Neutrophil (primary cell): Measurements from ENCODE around the gene MGME1.

Source experiments
- H3K27ac ChIP-seq: fragments of 200-600 bp; sonication (generic); 2 replicates; pipeline ENCODE4 v1.5.1; 2016; ENCODE audit warnings: mild to moderate bottlenecking, moderate library complexity
- H3K27me3 ChIP-seq: fragments of 200-600 bp; sonication (generic); 2 replicates; pipeline ENCODE4 v1.6.0; 2016; ENCODE audit warnings: mild to moderate bottlenecking
- H3K36me3 ChIP-seq: fragments of 200-600 bp; sonication (generic); 2 replicates; pipeline ENCODE4 v1.5.1; 2017
- H3K4me1 ChIP-seq, 2 experiments: fragments of 200-600 bp in 1 of 2; sonication (generic) in 1 of 2; 1 replicate in 1 of 2; 2 replicates in 1 of 2; pipeline versions ENCODE4 v1.5.1 to v1.6.1; 2013 to 2016; ENCODE audit warnings: low read depth in 1 of 2, low read length in 1 of 2, mild to moderate bottlenecking in 1 of 2, moderate library complexity in 1 of 2; ENCODE audit not compliant: control insufficient read depth in 1 of 2, insufficient read depth in 1 of 2
- H3K4me3 ChIP-seq, 2 experiments: fragments of 200-600 bp in 1 of 2; sonication (generic) in 1 of 2; 1 replicate in 1 of 2; 2 replicates in 1 of 2; pipeline ENCODE4 v1.5.1; 2013 to 2016; ENCODE audit warnings: low read depth in 1 of 2, low read length in 1 of 2, mild to moderate bottlenecking in 1 of 2, moderate library complexity in 1 of 2
- H3K9me3 ChIP-seq: fragments of 200-600 bp; sonication (generic); 2 replicates; pipeline ENCODE4 v1.5.1; 2016
- TF ChIP-seq, protein P1 (sequence below): fragments of 200-600 bp; sonication (generic); IDR thresholded peaks from 2 replicates; pipeline ENCODE4 v1.5.1; 2016; ENCODE audit warnings: antibody characterized with exemption

The MGME1 gene

DNA sequence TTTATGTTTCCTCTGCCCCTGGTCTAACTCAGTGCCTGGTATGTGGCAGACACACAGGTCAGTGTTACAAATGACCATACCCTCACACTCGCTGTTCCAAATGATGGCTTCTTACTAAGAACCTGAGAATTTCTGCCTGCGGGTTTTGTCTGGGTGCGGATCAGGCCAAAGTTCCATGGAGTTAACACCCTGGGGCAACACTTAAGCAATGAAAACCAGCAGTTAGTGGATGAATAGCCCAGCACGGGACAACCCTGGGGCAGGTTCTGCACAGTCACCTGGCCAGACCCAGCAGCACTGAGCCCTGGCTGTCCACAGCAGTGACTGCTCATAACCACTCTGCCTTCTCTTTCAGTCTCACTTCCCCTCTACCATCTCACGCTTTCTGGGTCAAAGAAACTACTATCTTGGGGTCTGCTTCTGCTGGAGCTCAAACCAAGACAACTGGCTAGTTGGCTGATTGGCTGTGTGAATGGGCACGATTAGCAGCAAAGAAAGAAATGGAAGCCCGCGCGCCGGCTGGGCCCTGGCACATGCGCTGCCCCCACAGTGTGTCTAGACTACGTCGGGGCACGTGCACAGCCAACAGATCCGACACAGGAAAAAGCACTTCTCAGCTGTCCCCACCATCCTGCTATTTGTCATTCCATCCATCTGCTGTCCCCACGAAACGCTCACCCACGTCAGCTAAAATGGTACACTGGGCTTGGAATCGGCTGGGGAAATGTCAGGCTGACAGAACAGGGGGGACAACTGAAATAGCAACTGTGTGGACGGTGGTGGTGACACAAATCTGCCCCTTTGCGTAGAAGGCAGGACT lies 36.6 kb downstream of the MGME1 start:
- Histone ChIP-seq H3K36me3 (no peaks in the 10 kb centered on the region), H3K9me3 (no peaks in the 10 kb centered on the region), H3K27me3 (no peaks in the 10 kb centered on the region), H3K27ac (no peak overlapping the region), H3K4me1 (no peaks in the 10 kb centered on the region), H3K4me3 (no peak overlapping the region)
- TF ChIP-seq, protein P1, sequence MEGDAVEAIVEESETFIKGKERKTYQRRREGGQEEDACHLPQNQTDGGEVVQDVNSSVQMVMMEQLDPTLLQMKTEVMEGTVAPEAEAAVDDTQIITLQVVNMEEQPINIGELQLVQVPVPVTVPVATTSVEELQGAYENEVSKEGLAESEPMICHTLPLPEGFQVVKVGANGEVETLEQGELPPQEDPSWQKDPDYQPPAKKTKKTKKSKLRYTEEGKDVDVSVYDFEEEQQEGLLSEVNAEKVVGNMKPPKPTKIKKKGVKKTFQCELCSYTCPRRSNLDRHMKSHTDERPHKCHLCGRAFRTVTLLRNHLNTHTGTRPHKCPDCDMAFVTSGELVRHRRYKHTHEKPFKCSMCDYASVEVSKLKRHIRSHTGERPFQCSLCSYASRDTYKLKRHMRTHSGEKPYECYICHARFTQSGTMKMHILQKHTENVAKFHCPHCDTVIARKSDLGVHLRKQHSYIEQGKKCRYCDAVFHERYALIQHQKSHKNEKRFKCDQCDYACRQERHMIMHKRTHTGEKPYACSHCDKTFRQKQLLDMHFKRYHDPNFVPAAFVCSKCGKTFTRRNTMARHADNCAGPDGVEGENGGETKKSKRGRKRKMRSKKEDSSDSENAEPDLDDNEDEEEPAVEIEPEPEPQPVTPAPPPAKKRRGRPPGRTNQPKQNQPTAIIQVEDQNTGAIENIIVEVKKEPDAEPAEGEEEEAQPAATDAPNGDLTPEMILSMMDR, result no peak

- Histone ChIP-seq H3K9me3 (no peaks in the 10 kb centered on the region), H3K27ac (no peak overlapping the region), H3K36me3 (no peaks in the 10 kb centered on the region), H3K4me3 (no peak overlapping the region), H3K4me1 (no peaks in the 10 kb centered on the region), H3K27me3 (no peaks in the 10 kb centered on the region)
- TF ChIP-seq, protein P1, result no peak
These were observed 37.2 kb downstream of the MGME1 start for GRCh38 chr20:18005990-18006364.

DNA sequence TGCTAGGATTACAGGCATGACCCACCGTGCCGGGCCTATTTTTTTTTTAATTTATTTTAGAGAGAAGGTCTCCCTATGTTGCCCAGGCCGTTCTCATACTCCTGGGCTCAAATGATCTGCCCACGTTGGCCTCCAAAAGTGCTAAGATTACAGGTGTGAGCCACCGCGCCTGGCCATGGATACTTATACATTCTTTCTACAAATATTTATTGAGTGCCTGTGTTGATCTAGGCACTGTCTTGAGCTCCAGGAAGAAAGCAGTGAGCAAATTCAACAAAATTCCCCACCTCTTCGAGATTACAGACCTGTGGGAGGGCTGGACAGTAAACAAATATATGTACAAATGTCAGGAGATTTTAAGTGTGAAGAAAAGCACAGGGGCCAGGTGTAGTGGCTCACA lies 37.9 kb downstream of the MGME1 start:
- Histone ChIP-seq H3K27ac (no peak overlapping the region), H3K9me3 (no peaks in the 10 kb centered on the region), H3K27me3 (no peaks in the 10 kb centered on the region), H3K4me1 (no peaks in the 10 kb centered on the region), H3K36me3 (no peaks in the 10 kb centered on the region), H3K4me3 (no peak overlapping the region)
- TF ChIP-seq, protein P1, result no peak

DNA sequence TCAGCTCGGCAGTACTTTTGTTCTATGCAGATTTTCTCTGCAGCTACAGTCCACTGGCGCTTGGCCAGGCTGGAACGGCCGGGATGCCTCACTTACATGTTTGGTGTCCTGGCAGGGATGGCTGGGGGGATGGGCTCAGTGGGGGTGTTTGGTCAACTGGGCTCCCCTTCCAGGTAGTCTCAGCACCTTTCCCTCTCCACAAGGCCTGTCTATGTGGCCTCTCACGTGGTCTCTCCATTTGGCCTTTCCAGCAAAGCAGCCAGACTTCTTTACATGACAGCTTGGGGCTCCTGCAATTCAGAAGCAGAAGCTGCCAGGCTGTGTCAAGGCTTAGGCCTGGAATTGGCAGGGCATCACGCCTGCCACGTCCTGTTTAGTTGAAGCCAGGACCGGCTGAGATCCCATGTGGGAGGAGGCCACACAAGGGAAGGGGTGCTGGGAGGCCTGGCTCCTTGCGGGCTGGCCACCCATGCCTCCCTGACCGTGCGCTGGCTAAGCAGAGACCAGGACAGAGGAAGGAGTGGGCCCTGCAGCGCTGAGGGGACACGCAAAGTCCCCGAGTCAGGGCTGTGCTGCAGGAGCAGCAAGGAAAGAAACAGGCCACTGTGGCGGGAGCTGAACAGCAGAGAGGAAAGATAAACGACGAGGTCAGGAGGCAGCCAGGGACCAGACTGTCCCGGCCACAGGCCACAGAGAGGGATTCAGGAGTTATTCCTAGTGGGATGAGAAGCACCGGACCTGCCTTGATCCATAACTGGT lies 38.9 kb downstream of the MGME1 start:
- Histone ChIP-seq H3K27ac (no peak overlapping the region), H3K9me3 (no peaks in the 10 kb centered on the region), H3K27me3 (no peaks in the 10 kb centered on the region), H3K4me1 (no peaks in the 10 kb centered on the region), H3K4me3 (no peak overlapping the region), H3K36me3 (no peaks in the 10 kb centered on the region)
- TF ChIP-seq, protein P1, result no peak

- TF ChIP-seq, protein P1, result no peak
- H3K27ac ChIP-seq, result no peak overlapping the region
- H3K36me3 ChIP-seq, result no peaks in the 10 kb centered on the region
- H3K9me3 ChIP-seq, result no peaks in the 10 kb centered on the region
- no peaks in the 10 kb centered on the region for H3K27me3 ChIP-seq
- no peaks in the 10 kb centered on the region for H3K4me1 ChIP-seq
- H3K4me3 ChIP-seq, result no peak overlapping the region
These were observed 40.3 kb downstream of the MGME1 start for GRCh38 chr20:18009116-18009515.
